BLaER1 treated with 17β-estradiol and CSF1 and Interleukin-3, amounts not matched to agents 10 nM and 100 nM (cell line): ENCODE results near the gene PLB1.
"Not testable (repeated sequence)": the region's sequence is repeated elsewhere in the genome, so short reads cannot be mapped to it uniquely, and the experiment has no call there.

Experiments used
- H3K27ac ChIP-seq, 11 experiments: shearing (Covaris generic); formaldehyde crosslinking; 2 replicates each; pipeline ENCODE4 v1.8.1; 2022
- H3K27me3 ChIP-seq, 11 experiments: shearing (Covaris generic); formaldehyde crosslinking; 2 replicates each; pipeline ENCODE4 v1.8.1; 2022
- H3K36me3 ChIP-seq, 11 experiments: shearing (Covaris generic); formaldehyde crosslinking; 2 replicates each; pipeline ENCODE4 v1.8.1; 2022
- H3K4me1 ChIP-seq, 10 experiments: shearing (Covaris generic); formaldehyde crosslinking; 2 replicates each; pipeline ENCODE4 v1.8.1; 2022
- H3K4me2 ChIP-seq, 11 experiments: shearing (Covaris generic); formaldehyde crosslinking; 2 replicates each; pipeline ENCODE4 v1.8.1; 2022
- H3K4me3 ChIP-seq, 10 experiments: shearing (Covaris generic); formaldehyde crosslinking; 2 replicates each; pipeline ENCODE4 v1.8.1; 2022
- H3K9ac ChIP-seq, 11 experiments: shearing (Covaris generic); formaldehyde crosslinking; 2 replicates each; pipeline ENCODE4 v1.8.1; 2022
- H3K9me3 ChIP-seq, 11 experiments: shearing (Covaris generic); formaldehyde crosslinking; replicated peaks in 1 of 11; 2 replicates each; pipeline ENCODE4 v1.8.1; 2022
- H4K20me1 ChIP-seq, 11 experiments: shearing (Covaris generic); formaldehyde crosslinking; 2 replicates each; pipeline ENCODE4 v1.8.1; 2022
- Cebpa-rat ChIP-seq, 11 experiments: shearing (Covaris generic); IDR thresholded peaks; 2 replicates each; pipeline ENCODE4 v1.8.1; 2022

PLB1 gene

GRCh38 chr2:28543316-28544035 is 47.6 kb downstream of the PLB1 start:
- Histone ChIP-seq H4K20me1 (no peaks in the 10 kb centered on the region), H3K4me1 (peaks cover 0 to 13% (median 6%) of the 10 kb centered on the region in 10 experiments; a peak in 9 of 20 replicates), H3K9ac (no peak overlapping the region), H3K9me3 (no peaks in the 10 kb centered on the region), H3K27ac (no peak overlapping the region), H3K4me3 (no peak overlapping the region), H3K36me3 (no peaks in the 10 kb centered on the region), H3K4me2 (no peak overlapping the region), H3K27me3 (no peaks in the 10 kb centered on the region)
- TF ChIP-seq Cebpa-rat (IDR thresholded peaks at IDR 0.05): no peak

- peaks cover 0 to 13% (median 6%) of the 10 kb centered on the region in 10 experiments; a peak in 9 of 20 replicates for H3K4me1 ChIP-seq
- no peak for TF ChIP-seq Cebpa-rat (IDR thresholded peaks at IDR 0.05)
- no peaks in the 10 kb centered on the region for H4K20me1 ChIP-seq
- H3K36me3 ChIP-seq: no peaks in the 10 kb centered on the region
- no peaks in the 10 kb centered on the region for H3K9me3 ChIP-seq
- no peaks in the 10 kb centered on the region for H3K27me3 ChIP-seq
- no peak overlapping the region for H3K4me2 ChIP-seq
- no peak overlapping the region for H3K4me3 ChIP-seq
- no peak overlapping the region for H3K9ac ChIP-seq
- H3K27ac ChIP-seq: no peak overlapping the region
These were observed 48.1 kb downstream of the PLB1 start for GRCh38 chr2:28544036-28544346.

GRCh38 chr2:28544405-28544921 is 48.6 kb downstream of the PLB1 start:
- no peak overlapping the region for H3K9ac ChIP-seq
- H3K27ac ChIP-seq: no peak overlapping the region
- no peaks in the 10 kb centered on the region for H3K27me3 ChIP-seq
- TF ChIP-seq Cebpa-rat (IDR thresholded peaks at IDR 0.05): no peak
- no peak overlapping the region for H3K4me3 ChIP-seq
- H3K9me3 ChIP-seq: no peaks in the 10 kb centered on the region
- peaks cover 0 to 13% (median 6%) of the 10 kb centered on the region in 10 experiments; a peak in 9 of 20 replicates for H3K4me1 ChIP-seq
- H4K20me1 ChIP-seq: no peaks in the 10 kb centered on the region
- H3K4me2 ChIP-seq: no peak overlapping the region; a peak in 1 of 22 replicates
- H3K36me3 ChIP-seq: no peaks in the 10 kb centered on the region

- Histone ChIP-seq H4K20me1 (no peaks in the 10 kb centered on the region), H3K9ac (no peak overlapping the region), H3K27ac (no peak overlapping the region), H3K9me3 (no peaks in the 10 kb centered on the region), H3K27me3 (no peaks in the 10 kb centered on the region), H3K36me3 (no peaks in the 10 kb centered on the region), H3K4me1 (peaks cover 0 to 13% (median 6%) of the 10 kb centered on the region in 10 experiments; a peak in 9 of 20 replicates), H3K4me3 (no peak overlapping the region), H3K4me2 (no peak overlapping the region; a peak in 1 of 22 replicates)
- TF ChIP-seq Cebpa-rat (IDR thresholded peaks at IDR 0.05): no peak
These were observed 49.2 kb downstream of the PLB1 start for GRCh38 chr2:28544922-28545589.

- H3K4me1 ChIP-seq: peaks cover 0 to 13% (median 6%) of the 10 kb centered on the region in 10 experiments; a peak in 9 of 20 replicates
- TF ChIP-seq Cebpa-rat (IDR thresholded peaks at IDR 0.05): no peak
- peak overlapping the region in 2 of 11 experiments; percentile 21 to 32; a peak in 2 of 22 replicates for H3K4me2 ChIP-seq
- H3K36me3 ChIP-seq: no peaks in the 10 kb centered on the region
- no peak overlapping the region for H3K9ac ChIP-seq
- no peaks in the 10 kb centered on the region for H4K20me1 ChIP-seq
- no peak overlapping the region for H3K27ac ChIP-seq
- H3K27me3 ChIP-seq: no peaks in the 10 kb centered on the region
- no peak overlapping the region for H3K4me3 ChIP-seq
- H3K9me3 ChIP-seq: no peaks in the 10 kb centered on the region
These were observed 49.8 kb downstream of the PLB1 start for GRCh38 chr2:28545590-28546200.

GRCh38 chr2:28546242-28546641 is 50.4 kb downstream of the PLB1 start:
- Histone ChIP-seq H3K4me2 (peak overlapping the region in 4 of 11 experiments; percentile 0 to 32 (median 24); a peak in 4 of 22 replicates), H4K20me1 (no peaks in the 10 kb centered on the region), H3K9me3 (no peaks in the 10 kb centered on the region), H3K9ac (no peak overlapping the region), H3K4me3 (no peak overlapping the region), H3K27ac (no peak overlapping the region), H3K27me3 (no peaks in the 10 kb centered on the region), H3K36me3 (no peaks in the 10 kb centered on the region), H3K4me1 (peaks cover 0 to 13% (median 6%) of the 10 kb centered on the region in 10 experiments; a peak in 9 of 20 replicates)
- no peak for TF ChIP-seq Cebpa-rat (IDR thresholded peaks at IDR 0.05)

GRCh38 chr2:28547223-28547860 is 51.5 kb downstream of the PLB1 start:
- no peak overlapping the region for H3K9ac ChIP-seq
- no peak overlapping the region for H3K27ac ChIP-seq
- H3K4me2 ChIP-seq: no peak overlapping the region
- peaks cover 0 to 20% (median 8%) of the 10 kb centered on the region in 10 experiments; a peak in 10 of 20 replicates for H3K4me1 ChIP-seq
- H4K20me1 ChIP-seq: no peaks in the 10 kb centered on the region
- H3K36me3 ChIP-seq: no peaks in the 10 kb centered on the region
- no peaks in the 10 kb centered on the region for H3K27me3 ChIP-seq
- no peak for TF ChIP-seq Cebpa-rat (IDR thresholded peaks at IDR 0.05)
- no peak overlapping the region for H3K4me3 ChIP-seq
- no peaks in the 10 kb centered on the region for H3K9me3 ChIP-seq

GRCh38 chr2:28547906-28548600 is 52.2 kb downstream of the PLB1 start:
- no peak overlapping the region for H3K4me2 ChIP-seq
- H3K27me3 ChIP-seq: no peaks in the 10 kb centered on the region
- peaks cover 0 to 22% (median 8%) of the 10 kb centered on the region in 10 experiments; a peak in 10 of 20 replicates for H3K4me1 ChIP-seq
- H3K9ac ChIP-seq: no peak overlapping the region
- no peaks in the 10 kb centered on the region for H3K9me3 ChIP-seq
- no peak for TF ChIP-seq Cebpa-rat (IDR thresholded peaks at IDR 0.05)
- H3K27ac ChIP-seq: no peak overlapping the region
- no peaks in the 10 kb centered on the region for H3K36me3 ChIP-seq
- no peaks in the 10 kb centered on the region for H4K20me1 ChIP-seq
- no peak overlapping the region for H3K4me3 ChIP-seq

- not testable (repeated sequence) for H3K4me3 ChIP-seq, H3K9ac ChIP-seq, H3K36me3 ChIP-seq, H3K9me3 ChIP-seq, H3K4me2 ChIP-seq, H3K27ac ChIP-seq, H4K20me1 ChIP-seq, H3K27me3 ChIP-seq
- peaks cover 0 to 22% (median 8%) of the 10 kb centered on the region in 10 experiments; a peak in 10 of 20 replicates for H3K4me1 ChIP-seq
These were observed 54.5 kb downstream of the PLB1 start for GRCh38 chr2:28550345-28550744.
